Transverse colon (tissue), 4 donors: ENCODE data around the gene PADI6. TPM values are rescaled to one million over a fixed set of nuclear protein-coding genes. Genes with fewer than 3 reads are reported as not detected.
"Not testable (repeated sequence)": the region's sequence is repeated elsewhere in the genome, so short reads cannot be mapped to it uniquely, and the experiment has no call there.

Experiments
- DNase-seq: peaks from one replicate; pipeline ENCODE4 v3.0.0-alpha.2; 2019
- H3K27ac ChIP-seq, 4 donors: fragments of 200-600 bp; sonication (generic); 2 replicates each; pipeline ENCODE4 v1.5.1; 2016 to 2018; ENCODE audit warnings: inconsistent platforms in 4 of 4
- H3K27me3 ChIP-seq: fragments of 200-600 bp; sonication (generic); 2 replicates; pipeline ENCODE4 v1.5.1; 2017; ENCODE audit warnings: inconsistent platforms
- H3K36me3 ChIP-seq, 4 donors: fragments of 200-600 bp; sonication (generic); 2 replicates each; pipeline ENCODE4 v1.5.1; 2017 to 2019; ENCODE audit warnings: inconsistent platforms in 4 of 4
- H3K4me1 ChIP-seq, 4 donors: fragments of 200-600 bp; sonication (generic); 2 replicates each; pipeline ENCODE4 v1.5.1; 2017 to 2020; ENCODE audit warnings: inconsistent platforms in 4 of 4
- H3K4me3 ChIP-seq, 4 donors: fragments of 200-600 bp; sonication (generic); 1 replicate in 1 of 4; 2 replicates in 3 of 4; pipeline versions ENCODE4 v1.5.1 to v1.6.1; 2017 to 2019; ENCODE audit warnings: inconsistent platforms in 4 of 4
- H3K9me3 ChIP-seq, 2 donors: fragments of 200-600 bp; sonication (generic); 2 replicates each; pipeline ENCODE4 v1.5.1; 2017 to 2019; ENCODE audit warnings: inconsistent platforms in 2 of 2
- CTCF ChIP-seq, 5 experiments: fragments of 200-600 bp in 3 of 5; fragments of 450-650 bp in 2 of 5; sonication (generic) in 3 of 5; IDR thresholded peaks; 1 replicate in 2 of 5; 2 replicates in 3 of 5; pipeline ENCODE4 v1.5.1; 2016 to 2017; ENCODE audit warnings: antibody characterized with exemption in 5 of 5, inconsistent platforms in 3 of 5, mild to moderate bottlenecking in 2 of 5, moderate library complexity in 1 of 5
- EP300 ChIP-seq: sonication (generic); formaldehyde crosslinking; IDR thresholded peaks from one replicate; pipeline ENCODE4 v1.6.1; 2017; ENCODE audit warnings: antibody characterized with exemption, low read depth
- POLR2A ChIP-seq: fragments of 450-650 bp; IDR thresholded peaks from one replicate; pipeline ENCODE4 v1.6.1; 2016; ENCODE audit warnings: antibody characterized with exemption, mild to moderate bottlenecking, moderate library complexity
- POLR2AphosphoS5 ChIP-seq, 3 donors: sonication (generic); formaldehyde crosslinking; IDR thresholded peaks; one replicate each; pipeline ENCODE4 v1.6.1; 2016; ENCODE audit warnings: antibody characterized with exemption in 3 of 3
- whole genome bisulfite sequencing, 2 donors: methylation state at CpG; one replicate each; pipeline ENCODE4 v1.1.5; 2018; ENCODE audit warnings: low coverage in 1 of 2; 5-methylcytosine and 5-hydroxymethylcytosine counted together
- in situ Hi-C, 4 donors: fragments of 200-750 bp; cut with MboI; loops; one replicate each; pipeline versions ENCODE4 v1.15.0 to v1.15.1; 2017; ENCODE audit warnings: low sequenced_read_pairs in 3 of 4, low pct_ligation_motif_present in 1 of 4, low pct_unique_long_range_greater_than_20kb in 1 of 4
- intact Hi-C: fragments of 100-400 bp; cut with DNase I; formaldehyde crosslinking; loops from one replicate; pipeline ENCODE4 v1.15.1; 2023; ENCODE audit warnings: low total_unique reads
- total RNA-seq, 4 donors: library from RNA; depleted of rRNA; stranded (reverse); fragments of >200 nt; gene quantifications; one replicate each; pipeline ENCODE4 v1.1.0, GENCODE V29; 2016

The PADI6 gene
- total RNA-seq, 4 donors from 2014 or later = not detected

- intact Hi-C loops = no loop called here
- peaks cover 0 to 14% (median 5%) of the 10 kb centered on the region in 4 donors for H3K36me3 ChIP-seq
- in situ Hi-C loops = no loop called here
- H3K4me1 ChIP-seq = no peaks in the 10 kb centered on the region
- H3K27me3 ChIP-seq = no peaks in the 10 kb centered on the region
- H3K4me3 ChIP-seq = no peak overlapping the region
- H3K27ac ChIP-seq = no peak overlapping the region
- TF ChIP-seq POLR2AphosphoS5 (IDR thresholded peaks at IDR 0.05) (no peak), CTCF (IDR thresholded peaks at IDR 0.05) (no peak), POLR2A (no peak), EP300 (no peak)
- WGBS, 2 donors = 47% methylated on average over 15 of the region's 15 CpGs; no CpG with 5 or more reads in 1 of the 2 donors
- DNase-seq = no peak
- no peaks in the 10 kb centered on the region for H3K9me3 ChIP-seq
These were observed 32.2 kb downstream of the PADI6 start for GRCh38 chr1:17404034-17404684.

- intact Hi-C loops (no loop called here), in situ Hi-C loops (no loop called here)
- 59% methylated on average over 6 of the region's 6 CpGs; no CpG with 5 or more reads in 1 of the 2 donors for WGBS, 2 donors
- no peak for DNase-seq
- Histone ChIP-seq H3K36me3 (peaks cover 0 to 19% (median 7%) of the 10 kb centered on the region in 4 donors), H3K4me1 (no peaks in the 10 kb centered on the region), H3K27me3 (no peaks in the 10 kb centered on the region), H3K27ac (no peak overlapping the region), H3K4me3 (no peak overlapping the region), H3K9me3 (no peaks in the 10 kb centered on the region)
- TF ChIP-seq POLR2AphosphoS5 (IDR thresholded peaks at IDR 0.05) = no peak
- TF ChIP-seq CTCF (IDR thresholded peaks at IDR 0.05) = no peak
- TF ChIP-seq POLR2A = no peak
- no peak for TF ChIP-seq EP300
These were observed 32.8 kb downstream of the PADI6 start for GRCh38 chr1:17404820-17405219.

- peaks cover 0 to 24% (median 9%) of the 10 kb centered on the region in 4 donors for H3K36me3 ChIP-seq
- H3K27me3 ChIP-seq = no peaks in the 10 kb centered on the region
- in situ Hi-C loops = no loop called here
- H3K9me3 ChIP-seq = no peaks in the 10 kb centered on the region
- H3K27ac ChIP-seq = no peak overlapping the region
- H3K4me1 ChIP-seq = no peaks in the 10 kb centered on the region
- 59 to 81% methylated on average over 2 to 14 of the region's 15 CpGs for WGBS, 2 donors
- DNase-seq = peak; percentile 48
- H3K4me3 ChIP-seq = no peak overlapping the region
- intact Hi-C loops = no loop called here
- peak; percentile 55 to 75 (median 65) for TF ChIP-seq CTCF (IDR thresholded peaks at IDR 0.05)
- TF ChIP-seq EP300 = no peak
These were observed 34.1 kb downstream of the PADI6 start for GRCh38 chr1:17405898-17406759.

- intact Hi-C loops, H3K4me1 ChIP-seq, H3K4me3 ChIP-seq, in situ Hi-C loops, H3K27me3 ChIP-seq, DNase-seq, H3K27ac ChIP-seq, H3K9me3 ChIP-seq: not testable (repeated sequence)
- peaks cover 0 to 26% (median 13%) of the 10 kb centered on the region in 4 donors for H3K36me3 ChIP-seq
- WGBS, 2 donors = 67 to 85% methylated on average over 6 to 16 of the region's 16 CpGs
These were observed 34.9 kb downstream of the PADI6 start for GRCh38 chr1:17406760-17407475.

- DNase-seq, H3K4me1 ChIP-seq, in situ Hi-C loops, intact Hi-C loops, H3K27ac ChIP-seq, H3K9me3 ChIP-seq, H3K4me3 ChIP-seq, H3K27me3 ChIP-seq: not testable (repeated sequence)
- H3K36me3 ChIP-seq = peaks cover 0 to 36% (median 18%) of the 10 kb centered on the region in 4 donors
- 93 to 94% methylated on average over 5 to 30 of the region's 30 CpGs for WGBS, 2 donors
These were observed 36.0 kb downstream of the PADI6 start for GRCh38 chr1:17407786-17408514.
